ENCODE data around the gene SNN.

DNA sequence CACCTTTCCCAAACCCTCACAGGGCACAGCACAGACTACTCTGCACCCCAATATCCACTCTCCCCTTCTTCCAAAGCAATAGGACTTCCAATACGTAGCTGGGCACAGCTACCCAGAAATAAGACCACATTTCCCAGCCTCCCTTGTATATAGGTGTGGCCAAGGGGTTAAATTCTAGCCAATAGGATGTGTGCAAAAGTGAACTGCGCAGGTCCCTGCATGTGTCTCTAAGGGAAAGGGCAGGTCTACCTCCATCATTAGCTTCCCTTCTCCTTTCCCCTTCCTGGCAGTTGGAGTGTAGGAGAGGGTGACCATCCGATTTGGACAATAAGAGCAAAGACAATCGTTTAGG is 25.5 kb upstream of the SNN start:
- TF ChIP-seq POLR2A (IDR thresholded peaks at IDR 0.05; ENCODE audit: low read depth, low read length) (no peak), POLR2AphosphoS5 (IDR thresholded peaks at IDR 0.05; ENCODE audit: low read depth, low read length) (no peak)
